Neural cell (in vitro differentiated cells): ENCODE data around the gene PPP2R5B. TPM values are rescaled to one million over a fixed set of nuclear protein-coding genes. Genes with fewer than 3 reads are reported as not detected.

Experiments
- H2AFZ ChIP-seq: fragments of 200-600, 300-800 bp; sonication (generic), shearing (Covaris generic); 2 replicates; pipeline ENCODE4 v1.6.0; 2014; ENCODE audit warnings: low read depth, mild to moderate bottlenecking, antibody characterized with exemption, low read length, moderate library complexity
- H3F3A ChIP-seq: fragments of 200-600 bp; shearing (Covaris generic); 2 replicates; pipeline ENCODE4 v1.6.1; 2016; ENCODE audit warnings: mild to moderate bottlenecking, moderate library complexity, mixed read lengths, antibody characterized with exemption, low read length; ENCODE audit not compliant: insufficient read depth, poor library complexity, severe bottlenecking
- H3K27ac ChIP-seq: fragments of 200-600, 300-800 bp; sonication (generic), shearing (Covaris generic); 2 replicates; pipeline ENCODE4 v1.5.1; 2014; ENCODE audit warnings: mild to moderate bottlenecking, low read length, moderate library complexity
- H3K27me3 ChIP-seq: fragments of 300-800, 200-600 bp; sonication (generic), shearing (Covaris generic); 2 replicates; pipeline ENCODE4 v1.6.0; 2014; ENCODE audit warnings: mild to moderate bottlenecking, low read depth, low read length, moderate library complexity; ENCODE audit not compliant: insufficient read depth
- H3K36me3 ChIP-seq: fragments of 300-800, 200-600 bp; sonication (generic), shearing (Covaris generic); 2 replicates; pipeline ENCODE4 v1.5.1; 2014; ENCODE audit warnings: mild to moderate bottlenecking, antibody characterized with exemption, low read length, moderate library complexity; ENCODE audit not compliant: insufficient read depth
- H3K4me2 ChIP-seq: fragments of 300-800, 200-600 bp; sonication (generic), shearing (Covaris generic); 2 replicates; pipeline ENCODE4 v1.6.0; 2014; ENCODE audit warnings: mild to moderate bottlenecking, low read length
- H3K4me3 ChIP-seq: fragments of 300-800, 200-600 bp; sonication (generic), shearing (Covaris generic); 2 replicates; pipeline ENCODE4 v1.5.1; 2014; ENCODE audit warnings: mild to moderate bottlenecking, low read length, moderate library complexity
- H3K79me2 ChIP-seq: fragments of 200-600 bp; shearing (Covaris generic); replicated peaks from 2 replicates; pipeline ENCODE4 v1.6.0; 2014; ENCODE audit warnings: mild to moderate bottlenecking, low read length, moderate library complexity; ENCODE audit not compliant: insufficient read depth
- H3K9ac ChIP-seq: fragments of 300-800, 200-600 bp; sonication (generic), shearing (Covaris generic); 2 replicates; pipeline ENCODE4 v1.6.1; 2016; ENCODE audit warnings: mild to moderate bottlenecking, low read length, mixed read lengths
- H3K9me2 ChIP-seq: fragments of 200-600 bp; shearing (Covaris generic); 2 replicates; pipeline ENCODE4 v1.6.1; 2016; ENCODE audit warnings: mild to moderate bottlenecking, low read length, mixed read lengths; ENCODE audit not compliant: insufficient read depth
- H3K9me3 ChIP-seq: fragments of 200-600, 300-800 bp; sonication (generic), shearing (Covaris generic); 2 replicates; pipeline ENCODE4 v1.6.1; 2016; ENCODE audit warnings: mild to moderate bottlenecking, mixed run types, low read length, moderate library complexity, mixed read lengths
- H4K20me1 ChIP-seq: fragments of 200-600 bp; shearing (Covaris generic); 2 replicates; pipeline ENCODE4 v1.6.1; 2016; ENCODE audit warnings: mild to moderate bottlenecking, mixed run types; ENCODE audit not compliant: insufficient read depth
- EP300 ChIP-seq: fragments of 450-650 bp; conservative IDR thresholded peaks from 2 replicates; pipeline ENCODE4 v1.6.1; 2014; ENCODE audit warnings: antibody characterized with exemption, mild to moderate bottlenecking, moderate library complexity; ENCODE audit not compliant: poor library complexity, severe bottlenecking
- EZH2 ChIP-seq: fragments of 200-600, 300-800 bp; shearing (Covaris generic), sonication (generic); IDR thresholded peaks from 2 replicates; pipeline ENCODE4 v1.6.1; 2014; ENCODE audit warnings: antibody characterized with exemption, low read length, borderline replicate concordance, mild to moderate bottlenecking; ENCODE audit not compliant: insufficient read depth, poor library complexity, severe bottlenecking
- MXI1 ChIP-seq: fragments of 450-650 bp; conservative IDR thresholded peaks from 2 replicates; pipeline ENCODE4 v1.6.1; 2014; ENCODE audit warnings: antibody characterized with exemption, mild to moderate bottlenecking; ENCODE audit not compliant: poor library complexity, severe bottlenecking
- POLR2AphosphoS5 ChIP-seq: IDR thresholded peaks from 2 replicates; pipeline ENCODE4 v1.6.1; 2012
- RAD21 ChIP-seq: fragments of 450-650 bp; conservative IDR thresholded peaks from 2 replicates; pipeline ENCODE4 v1.6.1; 2014; ENCODE audit warnings: antibody characterized with exemption, mild to moderate bottlenecking, moderate library complexity
- SMC3 ChIP-seq: fragments of 450-650 bp; conservative IDR thresholded peaks from 2 replicates; pipeline ENCODE4 v1.6.1; 2014; ENCODE audit warnings: antibody characterized with exemption, mild to moderate bottlenecking, moderate library complexity; ENCODE audit not compliant: poor library complexity
- TAF1 ChIP-seq: IDR thresholded peaks from 2 replicates; pipeline ENCODE4 v1.6.1; 2012; ENCODE audit warnings: low read depth
- polyA plus RNA-seq: library from polyadenylated mRNA; depleted of rRNA; stranded (reverse); fragments of >200 nt; gene quantifications from 2 replicates; pipeline ENCODE4 v1.2.3, GENCODE V29; 2014
- TF ChIP-seq, protein P1 (sequence below): fragments of 450-650 bp; IDR thresholded peaks from 2 replicates; pipeline ENCODE4 v1.5.1; 2014; ENCODE audit warnings: antibody characterized with exemption, mild to moderate bottlenecking, moderate library complexity; ENCODE audit not compliant: poor library complexity, severe bottlenecking
- TF ChIP-seq, protein P2 (sequence below): IDR thresholded peaks from 2 replicates; pipeline ENCODE4 v1.6.1; 2012; ENCODE audit warnings: borderline replicate concordance

PPP2R5B gene
- polyA plus RNA-seq, 1 donor from 2014 or later, result 76.1 TPM

DNA sequence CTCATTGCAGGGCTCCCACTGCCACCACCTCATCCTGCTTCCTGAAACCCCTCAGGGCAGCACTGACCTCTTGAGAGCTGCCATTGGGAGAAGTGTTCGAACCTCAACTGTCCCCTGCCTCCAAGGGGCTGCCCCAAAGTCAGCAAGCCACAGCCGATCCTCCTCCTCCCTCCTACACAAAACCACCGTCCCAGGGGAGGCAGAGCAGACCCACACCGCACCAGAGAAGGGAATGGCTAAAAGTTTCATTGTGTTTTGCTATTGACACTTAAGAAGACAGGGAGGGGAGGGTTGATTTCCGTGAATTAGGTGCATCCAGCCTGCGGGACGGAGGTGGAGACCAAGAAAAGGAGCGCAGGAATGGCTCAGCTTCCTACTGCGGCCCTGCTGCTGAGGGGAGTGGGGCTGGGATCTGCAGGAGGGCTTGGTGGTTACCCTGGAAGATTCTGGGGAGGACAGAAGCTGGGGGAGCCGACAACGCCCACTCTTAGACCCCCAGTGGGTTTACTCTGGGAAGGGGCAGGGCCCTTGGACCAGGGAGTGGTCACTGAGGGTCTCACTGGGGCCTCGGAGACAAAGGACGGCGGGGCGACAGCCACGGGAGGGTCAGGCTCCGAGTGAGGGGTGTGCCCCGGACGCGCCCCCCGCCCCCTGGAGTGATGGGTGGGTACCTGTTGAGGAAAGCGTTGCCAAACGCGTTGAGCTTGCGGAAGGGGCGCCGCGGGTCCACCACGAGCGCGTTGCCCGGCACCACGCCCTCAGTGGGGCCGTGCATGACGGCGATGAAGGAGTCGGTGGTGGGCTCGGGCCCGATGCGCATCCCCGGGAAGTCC is 46.9 kb upstream of the PPP2R5B start:
- H3K4me2 ChIP-seq, result peak overlapping the region; percentile 62
- peaks cover 33% of the 10 kb centered on the region for H3K79me2 ChIP-seq
- H3K27ac ChIP-seq, result peak overlapping the region; percentile 74
- no peaks in the 10 kb centered on the region for H4K20me1 ChIP-seq
- no peaks in the 10 kb centered on the region for H3K36me3 ChIP-seq
- TF ChIP-seq TAF1 (no peak), POLR2AphosphoS5 (no peak), MXI1 (peak; percentile 83), RAD21 (no peak)
- peak overlapping the region; percentile 78 for H3K9ac ChIP-seq
- no peaks in the 10 kb centered on the region for H3K9me3 ChIP-seq
- H3F3A ChIP-seq, result no peaks in the 10 kb centered on the region
- peak overlapping the region; percentile 10 for H2AFZ ChIP-seq
- no peaks in the 10 kb centered on the region for H3K27me3 ChIP-seq
- H3K4me3 ChIP-seq, result peak overlapping the region; percentile 81
- no peaks in the 10 kb centered on the region for H3K9me2 ChIP-seq

DNA sequence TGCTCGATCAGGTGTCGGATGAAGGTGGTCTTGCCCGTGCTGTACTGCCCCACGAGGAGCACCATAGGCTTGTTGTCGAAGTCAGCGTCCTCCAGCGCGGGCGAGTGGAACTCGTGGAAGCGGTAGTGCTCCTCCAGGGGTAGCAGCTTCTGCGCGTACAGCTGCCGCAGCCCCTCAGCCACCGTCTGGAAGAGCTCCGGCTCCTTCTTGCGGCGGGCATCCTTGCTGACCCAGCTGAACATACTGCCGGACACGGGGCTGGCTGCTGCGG is 46.3 kb upstream of the PPP2R5B start:
- Histone ChIP-seq H3K27me3 (no peaks in the 10 kb centered on the region), H3K36me3 (no peaks in the 10 kb centered on the region), H3K79me2 (peaks cover 30% of the 10 kb centered on the region), H3K4me2 (peak overlapping the region; percentile 62), H3K9ac (peak overlapping the region; percentile 78), H3K4me3 (peak overlapping the region; percentile 81), H3K27ac (peak overlapping the region; percentile 74), H4K20me1 (no peaks in the 10 kb centered on the region), H2AFZ (peak overlapping the region; percentile 10), H3F3A (no peaks in the 10 kb centered on the region), H3K9me3 (no peaks in the 10 kb centered on the region), H3K9me2 (no peaks in the 10 kb centered on the region)
- TF ChIP-seq, protein P1, sequence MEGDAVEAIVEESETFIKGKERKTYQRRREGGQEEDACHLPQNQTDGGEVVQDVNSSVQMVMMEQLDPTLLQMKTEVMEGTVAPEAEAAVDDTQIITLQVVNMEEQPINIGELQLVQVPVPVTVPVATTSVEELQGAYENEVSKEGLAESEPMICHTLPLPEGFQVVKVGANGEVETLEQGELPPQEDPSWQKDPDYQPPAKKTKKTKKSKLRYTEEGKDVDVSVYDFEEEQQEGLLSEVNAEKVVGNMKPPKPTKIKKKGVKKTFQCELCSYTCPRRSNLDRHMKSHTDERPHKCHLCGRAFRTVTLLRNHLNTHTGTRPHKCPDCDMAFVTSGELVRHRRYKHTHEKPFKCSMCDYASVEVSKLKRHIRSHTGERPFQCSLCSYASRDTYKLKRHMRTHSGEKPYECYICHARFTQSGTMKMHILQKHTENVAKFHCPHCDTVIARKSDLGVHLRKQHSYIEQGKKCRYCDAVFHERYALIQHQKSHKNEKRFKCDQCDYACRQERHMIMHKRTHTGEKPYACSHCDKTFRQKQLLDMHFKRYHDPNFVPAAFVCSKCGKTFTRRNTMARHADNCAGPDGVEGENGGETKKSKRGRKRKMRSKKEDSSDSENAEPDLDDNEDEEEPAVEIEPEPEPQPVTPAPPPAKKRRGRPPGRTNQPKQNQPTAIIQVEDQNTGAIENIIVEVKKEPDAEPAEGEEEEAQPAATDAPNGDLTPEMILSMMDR, result no peak
- TF ChIP-seq, protein P2, sequence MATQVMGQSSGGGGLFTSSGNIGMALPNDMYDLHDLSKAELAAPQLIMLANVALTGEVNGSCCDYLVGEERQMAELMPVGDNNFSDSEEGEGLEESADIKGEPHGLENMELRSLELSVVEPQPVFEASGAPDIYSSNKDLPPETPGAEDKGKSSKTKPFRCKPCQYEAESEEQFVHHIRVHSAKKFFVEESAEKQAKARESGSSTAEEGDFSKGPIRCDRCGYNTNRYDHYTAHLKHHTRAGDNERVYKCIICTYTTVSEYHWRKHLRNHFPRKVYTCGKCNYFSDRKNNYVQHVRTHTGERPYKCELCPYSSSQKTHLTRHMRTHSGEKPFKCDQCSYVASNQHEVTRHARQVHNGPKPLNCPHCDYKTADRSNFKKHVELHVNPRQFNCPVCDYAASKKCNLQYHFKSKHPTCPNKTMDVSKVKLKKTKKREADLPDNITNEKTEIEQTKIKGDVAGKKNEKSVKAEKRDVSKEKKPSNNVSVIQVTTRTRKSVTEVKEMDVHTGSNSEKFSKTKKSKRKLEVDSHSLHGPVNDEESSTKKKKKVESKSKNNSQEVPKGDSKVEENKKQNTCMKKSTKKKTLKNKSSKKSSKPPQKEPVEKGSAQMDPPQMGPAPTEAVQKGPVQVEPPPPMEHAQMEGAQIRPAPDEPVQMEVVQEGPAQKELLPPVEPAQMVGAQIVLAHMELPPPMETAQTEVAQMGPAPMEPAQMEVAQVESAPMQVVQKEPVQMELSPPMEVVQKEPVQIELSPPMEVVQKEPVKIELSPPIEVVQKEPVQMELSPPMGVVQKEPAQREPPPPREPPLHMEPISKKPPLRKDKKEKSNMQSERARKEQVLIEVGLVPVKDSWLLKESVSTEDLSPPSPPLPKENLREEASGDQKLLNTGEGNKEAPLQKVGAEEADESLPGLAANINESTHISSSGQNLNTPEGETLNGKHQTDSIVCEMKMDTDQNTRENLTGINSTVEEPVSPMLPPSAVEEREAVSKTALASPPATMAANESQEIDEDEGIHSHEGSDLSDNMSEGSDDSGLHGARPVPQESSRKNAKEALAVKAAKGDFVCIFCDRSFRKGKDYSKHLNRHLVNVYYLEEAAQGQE, result peak; percentile 44

DNA sequence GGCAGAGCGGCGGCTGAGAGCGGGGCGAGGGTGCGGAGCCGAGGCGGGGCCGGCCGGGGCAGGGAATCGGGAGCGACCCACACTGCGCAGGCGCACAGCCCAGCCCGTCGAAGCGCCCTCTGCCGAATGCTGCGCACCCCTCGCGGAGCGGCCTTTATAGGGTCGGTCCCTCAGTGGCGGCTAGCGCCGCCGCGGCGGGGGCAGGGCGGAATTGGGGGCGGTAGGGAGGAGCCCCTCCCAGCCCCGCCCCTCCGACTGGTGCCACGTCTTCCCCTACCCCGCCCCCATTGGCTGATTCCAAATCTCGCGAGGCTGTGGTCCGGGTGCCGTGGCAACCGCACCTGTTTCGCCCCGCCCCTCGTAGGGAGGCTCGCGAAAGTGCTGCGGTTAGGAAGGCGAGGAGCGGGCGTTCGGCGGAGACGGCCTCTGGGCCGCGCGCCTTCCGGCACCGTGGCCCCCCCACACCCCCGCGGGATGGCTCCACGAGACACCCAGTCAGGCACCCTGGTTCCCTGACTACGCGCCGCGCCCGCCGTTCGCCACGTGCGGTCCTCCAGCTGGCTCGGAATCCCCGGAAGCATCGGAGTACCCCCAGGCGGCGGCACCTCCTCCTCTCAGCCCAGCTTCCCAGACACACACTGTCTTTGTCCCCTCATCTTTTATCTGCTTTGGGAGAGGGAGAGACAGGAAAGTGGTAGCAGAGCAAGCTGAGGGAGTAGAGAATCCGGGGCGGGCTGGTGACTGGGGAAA is 45.8 kb upstream of the PPP2R5B start, which contains the start of gene EHD1:
TSS of gene EHD1 (minus strand) at position 128 of the 750 bp plus-strand sequence. CDS start 157 bp downstream, outside the sequence.
- Histone ChIP-seq H3K9me3 (no peaks in the 10 kb centered on the region), H3K4me2 (peak within 1 kb of the TSS; percentile 62), H3K27me3 (no peaks in the 10 kb centered on the region), H3K36me3 (no peaks in the 10 kb centered on the region), H3K27ac (peak within 1 kb of the TSS; percentile 94), H4K20me1 (no peaks in the 10 kb centered on the region), H2AFZ (peak within 1 kb of the TSS; percentile 74), H3K9ac (peak within 1 kb of the TSS; percentile 93), H3F3A (no peaks in the 10 kb centered on the region), H3K9me2 (no peaks in the 10 kb centered on the region), H3K79me2 (peaks cover 29% of the 10 kb centered on the region), H3K4me3 (peak within 1 kb of the TSS; percentile 81)
- TF ChIP-seq EP300, result peak; percentile 38
- TF ChIP-seq, protein P1, result peak; percentile 88
- peak; percentile 47 for TF ChIP-seq RAD21
- peak; percentile 67 for TF ChIP-seq SMC3
- peak; percentile 99 for TF ChIP-seq MXI1
- TF ChIP-seq EZH2, result no peak
- TF ChIP-seq TAF1, result peak; percentile 67
- TF ChIP-seq POLR2AphosphoS5, result peak; percentile 90
